K562 (cell line): Measurements from ENCODE around the gene MCCD1. TPM values are rescaled to one million over a fixed set of nuclear protein-coding genes. Genes with fewer than 3 reads are reported as not detected.
A peak's percentile ranks its signal among the peaks of the same experiment; 100 is the strongest.

Experiments
- C11orf30 ChIP-seq: fragments of 450-650 bp; IDR thresholded peaks from 2 replicates; pipeline ENCODE4 v1.6.1; 2016; ENCODE audit warnings: low read depth, mild to moderate bottlenecking
- HMGN3 ChIP-seq: IDR thresholded peaks from 2 replicates; pipeline ENCODE4 v1.6.1; 2011; ENCODE audit warnings: borderline replicate concordance, low read depth, mild to moderate bottlenecking, mixed read lengths, low read length; ENCODE audit not compliant: insufficient read length; ENCODE audit errors: extremely low read depth
- HNRNPLL ChIP-seq: fragments of 200-400 bp; formaldehyde crosslinking; IDR thresholded peaks from 2 replicates; pipeline ENCODE4 v1.6.1; 2017; ENCODE audit warnings: low read length, low read depth, mild to moderate bottlenecking; ENCODE audit not compliant: poor library complexity, severe bottlenecking
- HSF4 ChIP-seq: fragments of 250-450 bp; sonication (Bioruptor Pico); IDR thresholded peaks from 2 replicates; pipeline ENCODE4 v2.1.2; 2022; ENCODE audit warnings: mild to moderate bottlenecking, moderate library complexity, borderline replicate concordance
- KDM5B ChIP-seq: fragments of 200-600 bp; sonication (generic); IDR thresholded peaks from 2 replicates; pipeline ENCODE4 v1.6.1; 2012; ENCODE audit warnings: low read depth, mild to moderate bottlenecking, moderate library complexity, low read length, control low read depth, inconsistent platforms; ENCODE audit not compliant: insufficient replicate concordance
- MGA ChIP-seq: fragments of 450-650 bp; IDR thresholded peaks from 2 replicates; pipeline ENCODE4 v1.6.1; 2016; ENCODE audit warnings: mild to moderate bottlenecking, moderate library complexity
- RFX7 ChIP-seq: fragments of 250-450 bp; sonication (Bioruptor Pico); IDR thresholded peaks from 2 replicates; pipeline ENCODE4 v1.5.1; 2021; ENCODE audit warnings: mild to moderate bottlenecking
- TCF15 ChIP-seq: fragments of 250-450 bp; sonication (Bioruptor Pico); IDR thresholded peaks from 2 replicates; pipeline ENCODE4 v1.8.0; 2022; ENCODE audit warnings: moderate library complexity, mild to moderate bottlenecking, inconsistent platforms
- TFE3 ChIP-seq: fragments of 450-650 bp; formaldehyde crosslinking; IDR thresholded peaks from 2 replicates; pipeline ENCODE4 v1.4.0; 2020; ENCODE audit warnings: mild to moderate bottlenecking, mixed read lengths
- ZNF232 ChIP-seq: sonication (generic); formaldehyde crosslinking; IDR thresholded peaks from 2 replicates; pipeline ENCODE4 v1.8.0; 2022; ENCODE audit warnings: mild to moderate bottlenecking, missing genetic modification reagents
- ZNF24 ChIP-seq: fragments of 450-650 bp; IDR thresholded peaks from 2 replicates; pipeline ENCODE4 v1.6.1; 2016
- ZNF316 ChIP-seq: fragments of 450-650 bp; IDR thresholded peaks from 2 replicates; pipeline ENCODE4 v1.6.1; 2016
- ZNF512 ChIP-seq: IDR thresholded peaks from 2 replicates; pipeline ENCODE4 v1.6.1; 2016; ENCODE audit warnings: missing genetic modification characterization, missing compliant biosample characterization
- polyA plus RNA-seq, 8 experiments: library from polyadenylated mRNA; depleted of rRNA in 4 of 8; stranded (reverse) in 5 of 8; unstranded in 3 of 8; fragments of >200 nt; fragmentation: Nextera tagmentation in 2 of 8; fragmentation: Illumina TruSeq in 1 of 8; extraction: Ambion mirVana in 2 of 8; extraction: Trizol in 1 of 8; gene quantifications; 2 replicates each; pipeline versions ENCODE4 v1.2.1 to v1.2.3, GENCODE V29; 2011 to 2014; ENCODE audit warnings: inconsistent platforms in 1 of 8, missing spikeins in 1 of 8
- total RNA-seq, 7 experiments: library from RNA; depleted of rRNA in 6 of 7; stranded (reverse); fragments of >200 nt in 6 of 7; fragmentation: Illumina TruSeq in 2 of 7; extraction: Trizol in 2 of 7; gene quantifications; 2 replicates each; pipeline versions ENCODE4 v1.2.1 to v1.2.3, GENCODE V29; 2011 to 2021; ENCODE audit warnings: low replicate concordance in 1 of 7

MCCD1 gene
- total and polyA plus RNA-seq, 9 of the 15 experiments (the other 6 are each of a cell fraction or from before 2014, with no cell fraction given) = not detected

- TF ChIP-seq TCF15 (CRISPR knock-in tag) = no peak
- TF ChIP-seq C11orf30 = 0 out of 2 replicates have a peak, but pooled peaks have one; percentile 7
- no peak for TF ChIP-seq MGA
- no peak for TF ChIP-seq TFE3 (CRISPR knock-in tag)
- TF ChIP-seq HSF4 (CRISPR knock-in tag) = no peak
- TF ChIP-seq KDM5B = no peak
- no peak for TF ChIP-seq ZNF512 (tag)
- no peak for TF ChIP-seq RFX7
- no peak for TF ChIP-seq ZNF232 (CRISPR knock-in tag)
- TF ChIP-seq HNRNPLL = peak; percentile 24
- TF ChIP-seq ZNF316 = no peak
- no peak for TF ChIP-seq HMGN3
- TF ChIP-seq ZNF24 = no peak; the same call in 1 of the 2 replicates
Observed at GRCh38 chr6:31546339-31546957, 17.7 kb downstream of the MCCD1 start, which contains the start of gene ATP6V1G2 (continued).
